Lower leg skin (tissue), 4 donors: Measurements from ENCODE around the gene BORCS5. TPM values are rescaled to one million over a fixed set of nuclear protein-coding genes. Genes with fewer than 3 reads are reported as not detected.

Source experiments
- DNase-seq, 2 donors: peaks; one replicate each; pipeline ENCODE4 v3.0.0-alpha.2; 2019; ENCODE audit warnings: low spot score in 2 of 2
- H3K4me3 ChIP-seq: fragments of 200-600 bp; sonication (generic); 2 replicates; pipeline ENCODE4 v1.5.1; 2017; ENCODE audit warnings: mild to moderate bottlenecking, low read depth; ENCODE audit not compliant: poor library complexity, severe bottlenecking
- CTCF ChIP-seq, 3 donors: fragments of 450-650 bp; IDR thresholded peaks; one replicate each; pipeline ENCODE4 v1.5.1; 2016; ENCODE audit warnings: antibody characterized with exemption in 3 of 3, mild to moderate bottlenecking in 3 of 3, moderate library complexity in 2 of 3
- POLR2A ChIP-seq, 2 donors: fragments of 450-650 bp; IDR thresholded peaks; one replicate each; pipeline ENCODE4 v1.6.1; 2016 to 2017; ENCODE audit warnings: antibody characterized with exemption in 2 of 2, mild to moderate bottlenecking in 1 of 2, moderate library complexity in 1 of 2
- WGBS, 2 donors: methylation state at CpG; one replicate each; pipeline ENCODE4 v1.1.5; 2018; 5-methylcytosine and 5-hydroxymethylcytosine counted together
- intact Hi-C: fragments of 100-400 bp; cut with DNase I; formaldehyde crosslinking; loops from one replicate; pipeline ENCODE4 v1.15.0; 2023; ENCODE audit warnings: low total_unique reads
- total RNA-seq, 4 donors: library from RNA; depleted of rRNA; stranded (reverse); fragments of >200 nt; gene quantifications; one replicate each; pipeline ENCODE4 v1.1.0, GENCODE V29; 2016

The BORCS5 gene
- total RNA-seq, 4 donors from 2014 or later: 5.3 to 13.4 (median 10.1) TPM

GRCh38 chr12:12480074-12480473 lies 123.2 kb downstream of the BORCS5 start:
- 97 to 98% methylated on average over 5 of the region's 5 CpGs for WGBS, 2 donors
- no peak for DNase-seq
- no peak overlapping the region for H3K4me3 ChIP-seq
- intact Hi-C loops: no loop called here
- TF ChIP-seq POLR2A (IDR thresholded peaks at IDR 0.05) (no peak), CTCF (IDR thresholded peaks at IDR 0.05) (no peak)

- 53 to 55% methylated on average over 2 of the region's 2 CpGs for WGBS, 2 donors
- no peak for DNase-seq
- intact Hi-C loops: no loop called here
- TF ChIP-seq CTCF (IDR thresholded peaks at IDR 0.05): no peak
- no peak for TF ChIP-seq POLR2A (IDR thresholded peaks at IDR 0.05)
- H3K4me3 ChIP-seq: no peak overlapping the region
These were observed 124.8 kb downstream of the BORCS5 start for GRCh38 chr12:12481631-12482030.

- no peak overlapping the region for H3K4me3 ChIP-seq
- intact Hi-C loops: no loop called here
- WGBS, 2 donors: 91 to 94% methylated on average over 6 of the region's 6 CpGs
- TF ChIP-seq POLR2A (IDR thresholded peaks at IDR 0.05) (no peak), CTCF (IDR thresholded peaks at IDR 0.05) (no peak)
- no peak for DNase-seq
These were observed 125.4 kb downstream of the BORCS5 start for GRCh38 chr12:12482150-12482761.

GRCh38 chr12:12482959-12483358 lies 126.1 kb downstream of the BORCS5 start:
- WGBS, 2 donors: 79 to 95% methylated on average over 6 of the region's 6 CpGs
- DNase-seq: no peak
- intact Hi-C loops: no loop called here
- no peak overlapping the region for H3K4me3 ChIP-seq
- TF ChIP-seq CTCF (IDR thresholded peaks at IDR 0.05): no peak
- no peak for TF ChIP-seq POLR2A (IDR thresholded peaks at IDR 0.05)

- TF ChIP-seq CTCF (IDR thresholded peaks at IDR 0.05) (no peak), POLR2A (IDR thresholded peaks at IDR 0.05) (no peak)
- H3K4me3 ChIP-seq: no peak overlapping the region
- WGBS, 2 donors: 74 to 82% methylated on average over 3 of the region's 3 CpGs
- intact Hi-C loops: no loop called here
- no peak for DNase-seq
These were observed 126.6 kb downstream of the BORCS5 start for GRCh38 chr12:12483438-12483837.

- no peak overlapping the region for H3K4me3 ChIP-seq
- intact Hi-C loops: no loop called here
- WGBS, 2 donors: 91 to 92% methylated on average over 6 of the region's 6 CpGs
- TF ChIP-seq CTCF (IDR thresholded peaks at IDR 0.05) (no peak), POLR2A (IDR thresholded peaks at IDR 0.05) (no peak)
- DNase-seq: no peak
These were observed 129.9 kb downstream of the BORCS5 start for GRCh38 chr12:12486661-12487240.
